Body of pancreas (tissue), 4 donors: ENCODE results near the gene PPL.

Experiments used
- CTCF ChIP-seq, 7 experiments: fragments of 450-650 bp in 4 of 7; fragments of 200-600 bp in 3 of 7; sonication (generic) in 3 of 7; IDR thresholded peaks; one replicate each; pipeline ENCODE4 v1.5.1; 2016 to 2019; ENCODE audit warnings: antibody characterized with exemption in 7 of 7
- POLR2A ChIP-seq, 3 donors: fragments of 450-650 bp; IDR thresholded peaks; one replicate each; pipeline ENCODE4 v1.6.1; 2016; ENCODE audit warnings: antibody characterized with exemption in 3 of 3, mild to moderate bottlenecking in 2 of 3

- no peak for TF ChIP-seq CTCF (IDR thresholded peaks at IDR 0.05)
- TF ChIP-seq POLR2A (IDR thresholded peaks at IDR 0.05): no peak
Observed at GRCh38 chr16:4922721-4923342, 14.1 kb downstream of the PPL start.
